Stimulated activated CD4-positive, alpha-beta T cell treated with anti-CD3 and anti-CD28 coated beads, Interleukin-12 subunit alpha, Interleukin-12 subunit beta, amount 100 ng/mL, for 48 hours (primary cell): Measurements from ENCODE around the gene GPLD1.

Experiments
- DNase-seq, 3 donors: peaks; one replicate each; pipeline ENCODE4 v3.0.0-alpha.2; 2020; ENCODE audit warnings: low read depth in 2 of 3, low spot score in 1 of 3

Gene GPLD1

GRCh38 chr6:24501914-24502313 lies 12.5 kb upstream of the GPLD1 start:
- no peak for DNase-seq

- no peak for DNase-seq
Observed at GRCh38 chr6:24501374-24501773, 12.0 kb upstream of the GPLD1 start.

GRCh38 chr6:24500683-24501082 lies 11.3 kb upstream of the GPLD1 start:
- DNase-seq: no peak

- no peak for DNase-seq
Observed at GRCh38 chr6:24497254-24497970, 8.0 kb upstream of the GPLD1 start.

GRCh38 chr6:24494821-24495795 lies 5.7 kb upstream of the GPLD1 start, which contains the start of gene ALDH5A1:
Gene ALDH5A1, plus strand, starts transcription at chr6:24494969. Its CDS starts 28 bp downstream, at chr6:24494997.
- DNase-seq: peak; percentile 64 to 79 (median 64)

- no peak for DNase-seq
Observed at GRCh38 chr6:24493945-24494820, 4.8 kb upstream of the GPLD1 start.

GRCh38 chr6:24492475-24492874 lies 3.1 kb upstream of the GPLD1 start:
- no peak for DNase-seq

- no peak for DNase-seq
Observed at GRCh38 chr6:24490948-24491347, 1.6 kb upstream of the GPLD1 start.

GRCh38 chr6:24489881-24490280 lies 503 bp upstream of the GPLD1 start:
- DNase-seq: no peak

GRCh38 chr6:24486065-24486464 lies 3.3 kb downstream of the GPLD1 start:
- no peak for DNase-seq

GRCh38 chr6:24484657-24485323 lies 4.6 kb downstream of the GPLD1 start:
- DNase-seq: no peak

- DNase-seq: no peak
Observed at GRCh38 chr6:24481449-24481848, 7.9 kb downstream of the GPLD1 start.

GRCh38 chr6:24480705-24481104 lies 8.7 kb downstream of the GPLD1 start:
- DNase-seq: no peak

GRCh38 chr6:24478903-24479302 lies 10.5 kb downstream of the GPLD1 start:
- no peak for DNase-seq

- no peak for DNase-seq
Observed at GRCh38 chr6:24477070-24477469, 12.3 kb downstream of the GPLD1 start.

GRCh38 chr6:24476631-24477030 lies 12.7 kb downstream of the GPLD1 start:
- DNase-seq: no peak

- no peak for DNase-seq
Observed at GRCh38 chr6:24472181-24472580, 17.2 kb downstream of the GPLD1 start.

- DNase-seq: no peak
Observed at GRCh38 chr6:24469811-24470210, 19.6 kb downstream of the GPLD1 start.

- no peak for DNase-seq
Observed at GRCh38 chr6:24464253-24465038, 24.9 kb downstream of the GPLD1 start.

GRCh38 chr6:24460966-24461365 lies 28.4 kb downstream of the GPLD1 start:
- no peak for DNase-seq
